Right lobe of liver (tissue), 6 donors: ENCODE data around the gene CASP8. TPM values are rescaled to one million over a fixed set of nuclear protein-coding genes. Genes with fewer than 3 reads are reported as not detected.

Experiments used
- ATAC-seq, 4 donors: fragments of 200-7000 bp; cut with Tn5 transposase; one replicate each; pipeline ENCODE4 v1.9.1; 2020; ENCODE audit warnings: mild to moderate bottlenecking in 4 of 4, moderate library complexity in 4 of 4
- DNase-seq, 3 donors: peaks; one replicate each; pipeline ENCODE4 v3.0.0-alpha.2; 2020
- H3K27ac ChIP-seq, 3 donors: fragments of 200-600 bp; one replicate each; pipeline ENCODE4 v1.8.0; 2022
- H3K27me3 ChIP-seq, 2 donors: fragments of 200-600 bp; one replicate each; pipeline ENCODE4 v1.8.0; 2022
- H3K36me3 ChIP-seq, 4 donors: fragments of 200-600 bp; sonication (generic) in 1 of 4; one replicate each; pipeline versions ENCODE4 v1.5.1 to v1.8.0; 2017 to 2022; ENCODE audit warnings: control low read depth in 1 of 4
- H3K4me1 ChIP-seq, 4 donors: fragments of 200-600 bp; sonication (generic) in 1 of 4; one replicate each; pipeline versions ENCODE4 v1.5.1 to v1.8.0; 2017 to 2022; ENCODE audit warnings: control low read depth in 1 of 4
- H3K4me3 ChIP-seq, 3 donors: fragments of 200-600 bp; one replicate each; pipeline ENCODE4 v1.8.0; 2022
- H3K9me3 ChIP-seq, 4 donors: fragments of 200-600 bp; sonication (generic) in 1 of 4; one replicate each; pipeline versions ENCODE4 v1.5.1 to v1.8.0; 2017 to 2022; ENCODE audit warnings: control low read depth in 1 of 4
- CTCF ChIP-seq, 4 donors: fragments of 200-600 bp in 3 of 4; fragments of 450-650 bp in 1 of 4; IDR thresholded peaks; one replicate each; pipeline versions ENCODE4 v1.5.1 to v1.8.0; 2016 to 2022; ENCODE audit warnings: antibody characterized with exemption in 4 of 4, mild to moderate bottlenecking in 2 of 4
- POLR2A ChIP-seq: fragments of 450-650 bp; IDR thresholded peaks from one replicate; pipeline ENCODE4 v1.6.1; 2017; ENCODE audit warnings: antibody characterized with exemption, mild to moderate bottlenecking
- WGBS: methylation state at CpG from one replicate; pipeline ENCODE4 v1.1.6; 2018; ENCODE audit warnings: low coverage, low lambda C conversion rate; ENCODE audit not compliant: insufficient coverage; ENCODE audit errors: missing lambda C conversion rate; 5-methylcytosine and 5-hydroxymethylcytosine counted together
- intact Hi-C, 2 donors: fragments of 100-400 bp; cut with DNase I; formaldehyde crosslinking; loops; one replicate each; pipeline versions ENCODE4 v1.11.2 to v1.14.1; 2022
- total RNA-seq, 6 experiments: library from RNA; depleted of rRNA in 2 of 6; stranded (reverse); fragments of >200 nt in 2 of 6; fragmentation: NEBNext Ultra II Directional in 3 of 6; extraction: Animal tissue kit (Norgen Biotek cat#: 25700) in 3 of 6; gene quantifications; one replicate each; pipeline versions ENCODE4 v1.1.0 to v1.2.4, GENCODE V29; 2016 to 2023
- donor health status: DM: no; HTN: yes; CAD: no.
- donor health status: DM: no; HTN: no; CAD: no.
- donor health status: DM: no; HTN: no; CAD: no.
- donor health status: DM: no; HTN: yes; CAD: no.
- donor health status: DM: no; HTN: yes; CAD: no.

CASP8 gene
- total RNA-seq, 6 experiments from 2014 or later, result 8.8 to 14.8 (median 11.5) TPM

- no peak overlapping the region for H3K27ac ChIP-seq
- intact Hi-C loops, result no loop called here
- no peaks in the 10 kb centered on the region for H3K9me3 ChIP-seq
- H3K4me3 ChIP-seq, result no peak overlapping the region
- no peaks in the 10 kb centered on the region for H3K27me3 ChIP-seq
- peaks cover 0 to 6% (median 0%) of the 10 kb centered on the region in 4 donors for H3K4me1 ChIP-seq
- ATAC-seq, result no peak
- no peak for DNase-seq
- H3K36me3 ChIP-seq, result peaks cover 0 to 31% (median 1%) of the 10 kb centered on the region in 4 donors
- TF ChIP-seq CTCF (IDR thresholded peaks at IDR 0.05), result no peak
- TF ChIP-seq POLR2A, result no peak
- 90% methylated on average over 9 of the region's 9 CpGs for WGBS
Measured at GRCh38 chr2:201270293-201271001, 10.1 kb downstream of the CASP8 start.

GRCh38 chr2:201271917-201272316, 11.6 kb downstream of the CASP8 start:
- no CpG with 5 or more reads among the region's 2 CpGs for WGBS
- TF ChIP-seq POLR2A (no peak), CTCF (IDR thresholded peaks at IDR 0.05) (no peak)
- H3K27ac ChIP-seq, result no peak overlapping the region
- no peak for ATAC-seq
- intact Hi-C loops, result no loop called here
- no peaks in the 10 kb centered on the region for H3K27me3 ChIP-seq
- DNase-seq, result no peak
- peaks cover 0 to 41% (median 1%) of the 10 kb centered on the region in 4 donors for H3K36me3 ChIP-seq
- no peaks in the 10 kb centered on the region for H3K9me3 ChIP-seq
- no peak overlapping the region for H3K4me3 ChIP-seq
- H3K4me1 ChIP-seq, result peaks cover 0 to 6% (median 0%) of the 10 kb centered on the region in 4 donors

- Histone ChIP-seq H3K4me1 (peaks cover 0 to 6% (median 0%) of the 10 kb centered on the region in 4 donors), H3K27me3 (no peaks in the 10 kb centered on the region), H3K4me3 (no peak overlapping the region), H3K27ac (no peak overlapping the region), H3K36me3 (peaks cover 0 to 45% (median 2%) of the 10 kb centered on the region in 4 donors), H3K9me3 (no peaks in the 10 kb centered on the region)
- ATAC-seq, result no peak
- intact Hi-C loops, result no loop called here
- no peak for TF ChIP-seq CTCF (IDR thresholded peaks at IDR 0.05)
- no peak for TF ChIP-seq POLR2A
- WGBS, result 78% methylated on average over 9 of the region's 9 CpGs
- DNase-seq, result no peak
Measured at GRCh38 chr2:201273330-201273983, 13.1 kb downstream of the CASP8 start.

GRCh38 chr2:201275069-201275468, 14.7 kb downstream of the CASP8 start:
- Histone ChIP-seq H3K9me3 (no peaks in the 10 kb centered on the region), H3K27ac (no peak overlapping the region), H3K4me3 (no peak overlapping the region), H3K4me1 (no peaks in the 10 kb centered on the region), H3K36me3 (peaks cover 0 to 55% (median 2%) of the 10 kb centered on the region in 4 donors), H3K27me3 (no peaks in the 10 kb centered on the region)
- DNase-seq (no peak), ATAC-seq (no peak)
- intact Hi-C loops, result no loop called here
- no peak for TF ChIP-seq CTCF (IDR thresholded peaks at IDR 0.05)
- no peak for TF ChIP-seq POLR2A
- WGBS, result 88% methylated on average over 2 of the region's 2 CpGs
